Activated naive CD4-positive, alpha-beta T cell treated with Interleukin-2 at 50 U/mL for 16 hours (primary cell): ENCODE measurements around the gene TUBGCP5.
"Not testable (repeated sequence)": the region's sequence is repeated elsewhere in the genome, so short reads cannot be mapped to it uniquely, and the experiment has no call there.

Experiments used
- DNase-seq: peaks from one replicate; pipeline ENCODE4 v3.0.0-alpha.2; 2020

The TUBGCP5 gene

GRCh38 chr15:23039917-23040281 is 530 bp upstream of the TUBGCP5 start:
- DNase-seq = no peak

GRCh38 chr15:23038726-23039142 is 635 bp downstream of the TUBGCP5 start:
- DNase-seq = no peak

GRCh38 chr15:23035964-23036566 is 3.3 kb downstream of the TUBGCP5 start:
- peak; percentile 54 for DNase-seq

- no peak for DNase-seq
These were observed 5.4 kb downstream of the TUBGCP5 start for GRCh38 chr15:23033979-23034378.

- DNase-seq = no peak
These were observed 13.2 kb downstream of the TUBGCP5 start for GRCh38 chr15:23026218-23026617.

GRCh38 chr15:23022156-23022555 is 17.2 kb downstream of the TUBGCP5 start:
- DNase-seq = no peak

GRCh38 chr15:23014394-23015000 is 24.9 kb downstream of the TUBGCP5 start:
- DNase-seq = no peak

GRCh38 chr15:23013681-23014080 is 25.7 kb downstream of the TUBGCP5 start:
- DNase-seq = no peak

GRCh38 chr15:23012616-23013015 is 26.8 kb downstream of the TUBGCP5 start:
- DNase-seq = not testable (repeated sequence)

GRCh38 chr15:23003736-23004135 is 35.6 kb downstream of the TUBGCP5 start:
- no peak for DNase-seq

GRCh38 chr15:23002920-23003319 is 36.4 kb downstream of the TUBGCP5 start:
- no peak for DNase-seq

GRCh38 chr15:22995795-22996194 is 43.6 kb downstream of the TUBGCP5 start:
- DNase-seq = no peak

- no peak for DNase-seq
These were observed 47.4 kb downstream of the TUBGCP5 start for GRCh38 chr15:22992024-22992326.

- DNase-seq = no peak
These were observed 49.5 kb downstream of the TUBGCP5 start for GRCh38 chr15:22989576-22990477.

- no peak for DNase-seq
These were observed 50.6 kb downstream of the TUBGCP5 start for GRCh38 chr15:22988811-22989210.

- not testable (repeated sequence) for DNase-seq
These were observed 57.4 kb downstream of the TUBGCP5 start for GRCh38 chr15:22981931-22982330.

- DNase-seq = no peak
These were observed 58.1 kb downstream of the TUBGCP5 start for GRCh38 chr15:22981051-22981840.

- DNase-seq = peak; percentile 18
These were observed 58.9 kb downstream of the TUBGCP5 start, which contains the start of gene CYFIP1 for GRCh38 chr15:22980189-22981050. Gene CYFIP1 (minus strand): TSS chr15:22980368. CDS start chr15:22947285, 33,083 bp downstream.

GRCh38 chr15:22979238-22980188 is 59.9 kb downstream of the TUBGCP5 start:
- peak; percentile 42 for DNase-seq

- DNase-seq = no peak
These were observed 60.6 kb downstream of the TUBGCP5 start for GRCh38 chr15:22978691-22979237.

GRCh38 chr15:22974745-22975144 is 64.6 kb downstream of the TUBGCP5 start:
- no peak for DNase-seq
